Osteocyte (in vitro differentiated cells): ENCODE measurements around the gene RHOJ. TPM values are rescaled to one million over a fixed set of nuclear protein-coding genes. Genes with fewer than 3 reads are reported as not detected.

Source experiments
- DNase-seq: peaks from one replicate; pipeline ENCODE4 v3.0.0; 2021; ENCODE audit warnings: mixed read lengths; ENCODE audit not compliant: unreplicated experiment; ENCODE audit errors: extremely low spot score
- H3K27ac Mint-ChIP-seq: one replicate; pipeline ENCODE4 v1.8.0; 2021; ENCODE audit warnings: mild to moderate bottlenecking, mixed read lengths; ENCODE audit not compliant: unreplicated experiment
- H3K27me3 Mint-ChIP-seq: one replicate; pipeline ENCODE4 v1.8.0; 2021; ENCODE audit warnings: mixed read lengths; ENCODE audit not compliant: unreplicated experiment
- H3K36me3 Mint-ChIP-seq: one replicate; pipeline ENCODE4 v1.8.0; 2021; ENCODE audit warnings: mixed read lengths; ENCODE audit not compliant: unreplicated experiment
- H3K4me1 Mint-ChIP-seq: one replicate; pipeline ENCODE4 v1.8.0; 2021; ENCODE audit warnings: mixed read lengths; ENCODE audit not compliant: unreplicated experiment
- H3K4me3 Mint-ChIP-seq: one replicate; pipeline ENCODE4 v1.8.0; 2021; ENCODE audit warnings: mild to moderate bottlenecking, moderate library complexity, mixed read lengths; ENCODE audit not compliant: unreplicated experiment
- H3K9me3 Mint-ChIP-seq: one replicate; pipeline ENCODE4 v1.8.0; 2021; ENCODE audit warnings: mixed read lengths; ENCODE audit not compliant: unreplicated experiment
- total RNA-seq: library from RNA; stranded (reverse); gene quantifications from 2 replicates; pipeline ENCODE4 v1.2.1, GENCODE V29; 2021
- TF ChIP-seq, protein P1 (sequence below): fragments of 200-600 bp; sonication (generic); IDR thresholded peaks from 2 replicates; pipeline ENCODE4 v1.5.0; 2021; ENCODE audit warnings: antibody characterized with exemption, mild to moderate bottlenecking, moderate library complexity

RHOJ gene
- total RNA-seq, 1 donor from 2014 or later: 69.7 TPM

DNA sequence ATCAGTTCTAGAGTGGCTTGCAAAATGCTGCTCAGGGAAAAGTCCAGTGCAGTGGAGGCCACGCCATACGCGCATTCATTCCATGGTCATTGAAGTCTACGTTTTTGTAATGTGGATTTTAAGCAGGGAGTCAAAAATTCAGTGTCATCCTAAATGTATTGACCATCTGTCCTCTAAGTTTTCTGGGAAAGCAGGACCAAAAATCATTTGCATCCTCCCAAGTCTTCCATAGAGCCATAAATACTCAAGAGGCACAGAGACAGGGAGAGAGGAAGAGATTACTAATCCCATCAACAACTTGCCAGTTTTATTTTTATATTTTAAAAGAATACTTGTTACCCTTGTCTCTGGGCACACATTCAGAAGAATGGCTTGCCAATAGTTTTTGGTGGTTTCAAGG, 36.9 kb downstream of the RHOJ start:
- Mint-ChIP-seq H3K4me1 (peaks cover 22% of the 10 kb centered on the region), H3K27ac (no peak overlapping the region), H3K36me3 (peaks cover 21% of the 10 kb centered on the region)

DNA sequence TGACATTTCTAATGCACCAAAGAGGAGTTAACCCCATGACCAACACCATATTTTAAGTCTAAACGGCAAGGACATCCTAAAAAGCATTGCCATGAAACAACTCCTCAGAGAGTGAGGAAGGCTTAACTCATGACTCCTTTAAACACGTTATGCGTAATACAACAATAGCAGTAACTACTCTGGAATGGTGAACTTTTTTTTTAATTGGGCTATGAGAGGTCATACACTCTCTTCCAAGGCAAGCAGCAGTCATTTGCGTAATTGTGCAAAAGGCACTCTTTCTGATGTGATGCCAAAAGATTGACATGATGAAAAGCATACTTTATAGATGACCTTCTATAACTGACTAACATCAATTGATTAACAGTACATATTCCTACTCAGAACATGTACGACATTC, 39.4 kb downstream of the RHOJ start:
- Mint-ChIP-seq H3K4me3 (no peak overlapping the region), H3K27ac (no peak overlapping the region), H3K9me3 (peaks cover 4% of the 10 kb centered on the region), H3K36me3 (peaks cover 26% of the 10 kb centered on the region), H3K4me1 (peaks cover 37% of the 10 kb centered on the region), H3K27me3 (no peaks in the 10 kb centered on the region)
- TF ChIP-seq, protein P1, sequence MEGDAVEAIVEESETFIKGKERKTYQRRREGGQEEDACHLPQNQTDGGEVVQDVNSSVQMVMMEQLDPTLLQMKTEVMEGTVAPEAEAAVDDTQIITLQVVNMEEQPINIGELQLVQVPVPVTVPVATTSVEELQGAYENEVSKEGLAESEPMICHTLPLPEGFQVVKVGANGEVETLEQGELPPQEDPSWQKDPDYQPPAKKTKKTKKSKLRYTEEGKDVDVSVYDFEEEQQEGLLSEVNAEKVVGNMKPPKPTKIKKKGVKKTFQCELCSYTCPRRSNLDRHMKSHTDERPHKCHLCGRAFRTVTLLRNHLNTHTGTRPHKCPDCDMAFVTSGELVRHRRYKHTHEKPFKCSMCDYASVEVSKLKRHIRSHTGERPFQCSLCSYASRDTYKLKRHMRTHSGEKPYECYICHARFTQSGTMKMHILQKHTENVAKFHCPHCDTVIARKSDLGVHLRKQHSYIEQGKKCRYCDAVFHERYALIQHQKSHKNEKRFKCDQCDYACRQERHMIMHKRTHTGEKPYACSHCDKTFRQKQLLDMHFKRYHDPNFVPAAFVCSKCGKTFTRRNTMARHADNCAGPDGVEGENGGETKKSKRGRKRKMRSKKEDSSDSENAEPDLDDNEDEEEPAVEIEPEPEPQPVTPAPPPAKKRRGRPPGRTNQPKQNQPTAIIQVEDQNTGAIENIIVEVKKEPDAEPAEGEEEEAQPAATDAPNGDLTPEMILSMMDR: no peak
- no peak for DNase-seq

More for the DNA sequence above, 36.9 kb downstream of the RHOJ start:
- no peak for DNase-seq
- Mint-ChIP-seq H3K9me3 (no peaks in the 10 kb centered on the region), H3K4me3 (no peak overlapping the region), H3K27me3 (no peaks in the 10 kb centered on the region)
- TF ChIP-seq, protein P1: no peak

- Mint-ChIP-seq H3K9me3 (peaks cover 4% of the 10 kb centered on the region), H3K4me3 (no peak overlapping the region), H3K4me1 (peaks cover 46% of the 10 kb centered on the region), H3K27me3 (no peaks in the 10 kb centered on the region), H3K27ac (peak overlapping the region; percentile 48), H3K36me3 (peaks cover 28% of the 10 kb centered on the region)
- TF ChIP-seq, protein P1: no peak
- no peak for DNase-seq
Measured at GRCh38 chr14:63245893-63246292, 41.6 kb downstream of the RHOJ start.

GRCh38 chr14:63248211-63248610, 44.0 kb downstream of the RHOJ start:
- H3K4me3 Mint-ChIP-seq: no peak overlapping the region
- H3K36me3 Mint-ChIP-seq: peaks cover 36% of the 10 kb centered on the region
- DNase-seq: no peak
- peaks cover 48% of the 10 kb centered on the region for H3K4me1 Mint-ChIP-seq
- peaks cover 4% of the 10 kb centered on the region for H3K9me3 Mint-ChIP-seq
- TF ChIP-seq, protein P1: no peak
- peak overlapping the region; percentile 88 for H3K27ac Mint-ChIP-seq
- no peaks in the 10 kb centered on the region for H3K27me3 Mint-ChIP-seq

DNA sequence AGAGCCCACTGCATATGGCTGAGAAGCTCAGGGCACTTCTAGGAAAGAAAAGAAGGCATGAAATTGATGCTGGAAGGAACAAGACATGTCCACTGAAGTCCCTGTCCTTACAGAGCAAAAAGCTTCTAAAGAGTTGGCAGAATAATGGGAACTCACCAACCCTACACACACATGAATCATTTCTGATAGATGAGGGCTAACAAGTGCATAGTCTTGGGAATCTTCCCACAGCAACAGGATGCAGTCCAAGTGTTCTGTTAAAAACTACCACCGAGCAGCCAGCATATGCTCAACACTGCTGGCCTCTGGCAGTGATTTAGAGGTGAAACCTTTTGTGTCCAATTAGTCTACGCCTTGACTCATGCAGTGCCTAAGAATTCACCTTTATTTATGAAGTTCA, 44.8 kb downstream of the RHOJ start:
- TF ChIP-seq, protein P1: no peak
- no peak for DNase-seq
- H3K4me3 Mint-ChIP-seq: no peak overlapping the region

More for the DNA sequence above, 44.8 kb downstream of the RHOJ start:
- Mint-ChIP-seq H3K27ac (peak overlapping the region; percentile 88), H3K4me1 (peaks cover 48% of the 10 kb centered on the region), H3K9me3 (peaks cover 4% of the 10 kb centered on the region), H3K27me3 (no peaks in the 10 kb centered on the region), H3K36me3 (peaks cover 36% of the 10 kb centered on the region)
